A673 (cell line): ENCODE data around the gene PPM1E.

Experiments used
- EZH2 ChIP-seq: fragments of 200-600 bp; sonication (generic); IDR thresholded peaks from 2 replicates; pipeline ENCODE4 v1.6.1; 2017; ENCODE audit warnings: borderline replicate concordance, low read depth, mild to moderate bottlenecking, mixed read lengths, antibody characterized with exemption, low read length; ENCODE audit not compliant: poor library complexity, severe bottlenecking
- TF ChIP-seq, protein P1 (sequence below): fragments of 300-800, 200-600 bp; sonication (generic); conservative IDR thresholded peaks from 2 replicates; pipeline ENCODE4 v1.5.1; 2017; ENCODE audit warnings: low read depth, mild to moderate bottlenecking, antibody characterized with exemption, low read length, moderate library complexity, mixed read lengths

GRCh38 chr17:58757162-58757613, 1.5 kb downstream of the PPM1E start:
- TF ChIP-seq, protein P1, sequence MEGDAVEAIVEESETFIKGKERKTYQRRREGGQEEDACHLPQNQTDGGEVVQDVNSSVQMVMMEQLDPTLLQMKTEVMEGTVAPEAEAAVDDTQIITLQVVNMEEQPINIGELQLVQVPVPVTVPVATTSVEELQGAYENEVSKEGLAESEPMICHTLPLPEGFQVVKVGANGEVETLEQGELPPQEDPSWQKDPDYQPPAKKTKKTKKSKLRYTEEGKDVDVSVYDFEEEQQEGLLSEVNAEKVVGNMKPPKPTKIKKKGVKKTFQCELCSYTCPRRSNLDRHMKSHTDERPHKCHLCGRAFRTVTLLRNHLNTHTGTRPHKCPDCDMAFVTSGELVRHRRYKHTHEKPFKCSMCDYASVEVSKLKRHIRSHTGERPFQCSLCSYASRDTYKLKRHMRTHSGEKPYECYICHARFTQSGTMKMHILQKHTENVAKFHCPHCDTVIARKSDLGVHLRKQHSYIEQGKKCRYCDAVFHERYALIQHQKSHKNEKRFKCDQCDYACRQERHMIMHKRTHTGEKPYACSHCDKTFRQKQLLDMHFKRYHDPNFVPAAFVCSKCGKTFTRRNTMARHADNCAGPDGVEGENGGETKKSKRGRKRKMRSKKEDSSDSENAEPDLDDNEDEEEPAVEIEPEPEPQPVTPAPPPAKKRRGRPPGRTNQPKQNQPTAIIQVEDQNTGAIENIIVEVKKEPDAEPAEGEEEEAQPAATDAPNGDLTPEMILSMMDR: no peak
- TF ChIP-seq EZH2: no peak
